Choroid plexus epithelial cell (primary cell): Measurements from ENCODE around the gene RPL35.

Experiments used
- DNase-seq: peaks from one replicate; pipeline ENCODE4 v3.0.0-alpha.2; 2010; ENCODE audit warnings: low read depth
- H3K4me3 ChIP-seq: 2 replicates; pipeline ENCODE4 v1.5.1; 2011; ENCODE audit warnings: low read depth, mild to moderate bottlenecking, control low read depth, low read length, moderate library complexity
- TF ChIP-seq, protein P1 (sequence below): conservative IDR thresholded peaks from 2 replicates; pipeline ENCODE4 v1.5.1; 2011; ENCODE audit warnings: low read depth, mild to moderate bottlenecking, control low read depth, inconsistent platforms, low read length, moderate library complexity

The RPL35 gene

DNA sequence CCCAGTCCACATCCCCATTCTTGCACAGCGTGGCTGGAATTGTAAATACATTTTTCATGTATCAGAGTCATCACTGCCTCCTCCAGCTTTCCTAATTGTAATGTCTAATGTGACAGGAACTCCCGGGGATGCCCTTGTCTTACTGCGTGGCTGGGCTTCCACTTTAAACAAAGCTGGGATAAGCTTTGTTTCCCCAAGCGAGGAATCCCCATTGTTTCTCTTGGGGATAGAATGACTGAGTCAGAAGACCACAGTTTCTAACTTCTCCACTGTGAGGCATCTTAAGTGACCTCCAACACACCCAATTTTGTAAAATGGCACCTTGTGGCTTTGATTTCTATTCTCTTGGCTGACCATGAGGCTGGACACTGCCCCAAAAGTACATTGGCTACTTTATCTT is 22.6 kb upstream of the RPL35 start:
- TF ChIP-seq, protein P1, sequence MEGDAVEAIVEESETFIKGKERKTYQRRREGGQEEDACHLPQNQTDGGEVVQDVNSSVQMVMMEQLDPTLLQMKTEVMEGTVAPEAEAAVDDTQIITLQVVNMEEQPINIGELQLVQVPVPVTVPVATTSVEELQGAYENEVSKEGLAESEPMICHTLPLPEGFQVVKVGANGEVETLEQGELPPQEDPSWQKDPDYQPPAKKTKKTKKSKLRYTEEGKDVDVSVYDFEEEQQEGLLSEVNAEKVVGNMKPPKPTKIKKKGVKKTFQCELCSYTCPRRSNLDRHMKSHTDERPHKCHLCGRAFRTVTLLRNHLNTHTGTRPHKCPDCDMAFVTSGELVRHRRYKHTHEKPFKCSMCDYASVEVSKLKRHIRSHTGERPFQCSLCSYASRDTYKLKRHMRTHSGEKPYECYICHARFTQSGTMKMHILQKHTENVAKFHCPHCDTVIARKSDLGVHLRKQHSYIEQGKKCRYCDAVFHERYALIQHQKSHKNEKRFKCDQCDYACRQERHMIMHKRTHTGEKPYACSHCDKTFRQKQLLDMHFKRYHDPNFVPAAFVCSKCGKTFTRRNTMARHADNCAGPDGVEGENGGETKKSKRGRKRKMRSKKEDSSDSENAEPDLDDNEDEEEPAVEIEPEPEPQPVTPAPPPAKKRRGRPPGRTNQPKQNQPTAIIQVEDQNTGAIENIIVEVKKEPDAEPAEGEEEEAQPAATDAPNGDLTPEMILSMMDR = no peak
- no peak overlapping the region for H3K4me3 ChIP-seq
- no peak for DNase-seq

DNA sequence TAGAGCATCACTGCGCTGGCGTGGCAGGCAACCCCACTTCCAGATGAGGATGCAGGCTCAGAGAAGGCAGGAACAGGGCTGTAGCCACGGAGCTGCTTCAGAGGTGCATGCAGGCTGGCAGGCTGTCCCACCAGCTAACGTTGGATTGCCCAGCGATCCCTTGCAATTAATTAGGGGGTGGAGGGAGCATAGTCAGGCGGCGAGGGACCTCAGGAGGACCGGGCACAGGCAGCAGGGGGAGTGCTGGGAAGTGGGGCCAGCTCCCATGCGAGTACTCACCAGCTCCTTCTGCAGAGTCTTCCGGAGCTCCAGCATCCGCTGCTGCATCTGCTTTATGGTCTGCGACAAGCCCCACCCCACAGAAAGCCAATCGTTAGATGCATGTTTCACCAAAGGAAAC is 20.5 kb upstream of the RPL35 start:
- TF ChIP-seq, protein P1 = no peak
- H3K4me3 ChIP-seq = no peak overlapping the region
- DNase-seq = no peak

DNA sequence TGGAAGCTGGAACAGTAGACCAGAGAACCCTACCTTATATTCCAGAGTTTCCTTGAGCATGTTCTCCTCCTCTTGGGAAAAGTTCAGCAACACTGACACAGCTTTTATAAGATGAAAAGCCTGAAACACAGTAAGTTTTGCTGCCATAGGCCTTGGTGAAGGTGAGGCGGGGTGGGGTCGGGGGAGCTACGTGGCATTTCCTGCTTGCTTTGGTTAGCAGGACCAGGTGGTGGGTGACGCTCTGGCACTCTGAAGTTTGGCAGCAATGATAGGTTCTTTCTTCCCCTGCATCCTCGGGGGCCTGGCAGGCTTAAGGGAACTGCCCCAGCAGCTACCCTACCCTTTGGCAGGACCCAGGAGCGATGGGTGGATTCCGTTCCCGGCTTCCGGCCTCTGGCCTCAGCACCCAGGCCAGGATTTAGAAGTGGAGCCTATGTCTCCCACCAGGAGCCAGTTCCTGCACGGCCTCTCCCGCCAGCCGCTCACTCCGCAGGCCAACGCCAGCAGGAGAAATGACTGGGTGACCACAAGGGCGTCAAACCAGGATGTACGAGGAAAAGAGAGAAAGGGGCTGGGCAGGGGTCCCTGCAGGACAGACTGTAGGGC is 19.5 kb upstream of the RPL35 start:
- TF ChIP-seq, protein P1 = no peak
- DNase-seq = no peak

DNA sequence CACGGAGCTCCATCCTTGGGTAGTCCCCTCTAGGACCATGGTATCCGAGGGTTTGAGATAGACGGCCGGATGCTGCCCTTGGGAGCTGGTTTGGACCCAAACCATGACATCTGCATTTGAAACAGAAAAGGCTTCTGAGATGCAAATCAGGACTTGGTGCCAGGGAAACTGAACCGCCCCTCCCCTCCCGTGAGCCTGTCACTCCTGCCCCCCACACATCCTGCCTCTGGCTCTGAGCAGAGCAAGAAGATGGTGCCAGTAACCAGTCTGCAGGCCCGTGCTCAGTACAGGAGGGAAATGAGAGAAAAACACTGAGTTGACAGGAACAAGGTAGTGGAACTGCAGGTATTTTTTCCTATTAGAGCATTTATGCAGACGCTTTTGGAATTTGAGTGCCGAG is 18.7 kb upstream of the RPL35 start:
- H3K4me3 ChIP-seq = no peak overlapping the region
- TF ChIP-seq, protein P1 = no peak
- no peak for DNase-seq

More for the DNA sequence above, 19.5 kb upstream of the RPL35 start:
- H3K4me3 ChIP-seq = no peak overlapping the region

DNA sequence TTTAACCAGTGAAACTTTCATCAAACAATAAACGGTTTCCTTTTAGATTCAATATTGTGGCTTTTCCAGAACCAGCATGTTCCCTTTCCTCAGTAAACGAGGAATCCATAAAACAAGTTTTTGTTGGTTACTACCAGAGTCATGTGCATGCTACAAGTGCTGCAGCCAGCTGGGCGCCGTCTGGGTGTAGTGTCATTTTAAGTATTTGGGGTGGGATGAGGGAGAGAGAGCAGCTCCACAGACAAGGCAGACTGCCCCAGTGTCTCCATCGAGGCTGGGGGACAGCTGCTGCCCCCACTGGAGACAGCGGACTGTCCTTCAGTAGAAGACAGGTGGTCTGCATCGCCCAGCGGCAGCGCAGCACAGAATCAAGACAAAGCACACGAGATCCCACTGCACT is 17.5 kb upstream of the RPL35 start:
- no peak for DNase-seq
- TF ChIP-seq, protein P1 = no peak
- no peak overlapping the region for H3K4me3 ChIP-seq

DNA sequence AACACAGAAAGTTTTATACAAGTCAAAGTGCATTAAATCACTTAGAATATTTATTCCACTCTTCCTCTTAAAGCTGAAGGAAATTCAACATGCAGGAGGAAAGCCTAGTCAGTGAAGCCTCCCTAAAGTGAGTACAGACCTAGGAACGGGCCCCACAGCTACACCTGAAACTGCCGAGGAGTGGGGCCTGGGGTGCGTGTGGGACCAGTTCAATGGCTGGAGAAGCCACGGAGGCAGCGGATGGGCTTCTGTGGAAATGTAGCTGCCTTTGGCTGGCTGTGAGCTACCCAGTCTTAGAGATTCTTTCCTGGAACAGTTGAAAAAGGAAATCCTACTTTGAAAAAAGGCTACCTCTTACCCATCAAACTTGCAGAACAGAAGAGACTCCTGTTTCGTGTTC is 16.8 kb upstream of the RPL35 start:
- no peak for DNase-seq
- TF ChIP-seq, protein P1 = no peak
- no peak overlapping the region for H3K4me3 ChIP-seq

DNA sequence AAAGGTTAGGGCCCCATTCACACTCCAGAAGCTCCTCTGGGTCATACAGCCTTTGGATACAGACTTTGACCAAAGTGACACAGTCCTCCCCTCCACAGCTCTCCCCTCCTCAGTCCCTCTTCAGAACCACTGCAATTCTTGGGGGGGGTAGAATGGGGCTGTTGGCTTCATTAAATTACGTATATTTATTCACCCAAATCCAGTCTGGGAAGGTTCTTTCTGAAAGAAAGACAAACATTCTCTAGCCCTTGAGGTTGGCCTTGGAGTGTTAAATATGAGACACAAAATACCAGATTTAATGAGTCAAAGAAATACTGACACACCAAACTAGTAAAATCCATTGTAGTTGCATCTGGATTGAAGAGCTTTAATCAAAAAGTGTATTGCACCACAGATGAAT is 16.3 kb upstream of the RPL35 start:
- DNase-seq = no peak
- TF ChIP-seq, protein P1 = no peak
- H3K4me3 ChIP-seq = no peak overlapping the region
